Activated CD8-positive, alpha-beta memory T cell treated with anti-CD3 and anti-CD28 coated beads, Interleukin-2, amount 50 U/mL, for 4 hours (primary cell): Measurements from ENCODE around the gene IER5.
"Not testable (repeated sequence)": the region's sequence is repeated elsewhere in the genome, so short reads cannot be mapped to it uniquely, and the experiment has no call there.

ENCODE experiments used
- DNase-seq: peaks from one replicate; pipeline ENCODE4 v3.0.0-alpha.2; 2020

Gene IER5

GRCh38 chr1:181099152-181100014 is 10.9 kb downstream of the IER5 start:
- DNase-seq = no peak

GRCh38 chr1:181100015-181100905 is 11.8 kb downstream of the IER5 start:
- no peak for DNase-seq

- DNase-seq = no peak
These were observed 12.4 kb downstream of the IER5 start for GRCh38 chr1:181100934-181101333.

GRCh38 chr1:181101581-181102226 is 13.2 kb downstream of the IER5 start:
- DNase-seq = no peak

DNA sequence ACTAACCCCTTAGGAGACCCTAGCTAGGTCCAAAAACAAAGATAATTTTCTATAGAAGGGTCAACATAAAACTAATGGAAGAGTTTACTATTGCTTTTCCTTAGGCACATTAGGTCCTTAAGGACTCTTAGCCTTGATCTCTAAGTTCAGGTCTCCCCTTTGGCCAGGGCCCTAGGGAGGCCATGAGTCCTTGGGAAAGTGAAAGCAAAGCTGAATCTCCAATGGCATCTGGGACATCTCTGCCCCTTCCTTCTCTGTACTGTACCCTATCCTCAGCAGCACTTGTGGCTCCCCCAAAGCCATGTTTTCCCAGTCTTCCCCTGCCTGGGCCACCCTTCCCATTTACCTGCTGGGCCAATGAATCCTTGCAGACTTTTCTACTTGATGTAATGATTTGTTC is 14.3 kb downstream of the IER5 start:
- DNase-seq = no peak

DNA sequence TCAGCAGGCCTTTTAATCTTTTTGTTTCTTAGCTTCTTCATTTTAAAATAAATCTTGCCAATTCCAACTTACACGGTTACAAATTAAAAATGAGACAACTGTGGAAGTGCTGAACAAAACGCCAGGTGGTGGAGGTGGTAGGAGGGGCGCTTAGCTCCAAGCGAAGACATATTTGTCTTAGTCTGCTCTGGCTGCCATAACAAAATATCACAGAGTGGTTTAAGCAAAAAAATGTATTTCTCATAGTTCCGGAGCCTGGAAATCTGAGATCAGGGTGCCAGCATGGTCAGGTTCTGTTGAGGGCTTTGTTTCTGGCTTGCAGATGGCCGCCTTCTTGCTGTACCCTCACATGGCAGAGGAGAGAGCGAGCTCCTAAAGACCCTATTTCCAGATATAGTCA is 14.9 kb downstream of the IER5 start:
- DNase-seq = no peak

DNA sequence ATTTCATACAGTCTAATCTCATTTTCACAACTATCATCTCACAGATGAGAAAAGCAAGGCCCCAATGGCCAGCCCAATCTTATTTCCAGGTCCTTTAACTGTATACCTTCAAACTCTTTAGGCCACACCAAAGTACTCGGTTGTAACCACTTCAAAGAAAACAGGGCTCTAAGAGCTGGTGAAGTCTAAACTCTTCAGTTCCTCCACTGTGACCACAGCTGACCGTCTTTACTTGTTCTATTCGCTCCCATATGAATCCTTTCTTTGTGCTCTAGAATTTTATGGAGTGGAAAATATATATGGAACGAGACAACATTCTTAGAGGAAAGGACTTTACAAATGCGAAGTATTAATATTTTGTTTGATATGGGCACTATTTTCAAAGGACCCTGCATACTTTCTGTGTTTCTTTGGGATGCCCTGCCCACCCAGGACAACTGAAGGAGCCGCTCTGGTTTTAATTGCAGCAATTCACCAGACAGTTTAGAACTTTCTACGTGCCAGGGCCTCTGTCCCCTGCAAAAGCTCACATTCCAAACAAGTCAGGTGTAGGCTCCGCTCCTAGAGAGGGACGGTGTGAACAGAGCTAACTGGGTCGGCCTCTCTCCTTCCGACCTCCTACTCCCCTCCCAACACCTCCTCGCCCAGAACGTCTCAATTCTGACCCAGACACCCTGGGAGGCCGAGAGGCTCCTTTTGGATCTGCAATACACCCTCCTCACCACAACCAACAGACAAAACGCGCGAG is 15.7 kb downstream of the IER5 start:
- DNase-seq = no peak

DNA sequence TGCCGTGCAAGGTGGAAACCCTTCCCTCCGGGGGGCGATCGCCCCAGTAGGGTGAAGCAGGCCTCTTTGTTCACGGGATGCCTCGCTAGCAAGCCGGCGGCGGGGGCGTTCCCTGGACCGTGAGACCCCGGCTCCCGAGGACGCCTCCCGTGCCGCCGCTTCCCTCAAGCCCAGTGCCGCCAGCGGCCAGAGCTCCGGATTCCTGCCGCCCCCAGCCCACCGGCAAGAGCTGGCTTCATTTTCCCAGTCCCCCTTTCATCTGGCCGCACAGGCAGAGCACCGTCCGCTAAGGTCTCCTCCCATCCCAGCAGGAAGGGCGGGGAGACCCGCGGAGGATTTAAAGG is 16.3 kb downstream of the IER5 start:
- DNase-seq = peak; percentile 46

DNA sequence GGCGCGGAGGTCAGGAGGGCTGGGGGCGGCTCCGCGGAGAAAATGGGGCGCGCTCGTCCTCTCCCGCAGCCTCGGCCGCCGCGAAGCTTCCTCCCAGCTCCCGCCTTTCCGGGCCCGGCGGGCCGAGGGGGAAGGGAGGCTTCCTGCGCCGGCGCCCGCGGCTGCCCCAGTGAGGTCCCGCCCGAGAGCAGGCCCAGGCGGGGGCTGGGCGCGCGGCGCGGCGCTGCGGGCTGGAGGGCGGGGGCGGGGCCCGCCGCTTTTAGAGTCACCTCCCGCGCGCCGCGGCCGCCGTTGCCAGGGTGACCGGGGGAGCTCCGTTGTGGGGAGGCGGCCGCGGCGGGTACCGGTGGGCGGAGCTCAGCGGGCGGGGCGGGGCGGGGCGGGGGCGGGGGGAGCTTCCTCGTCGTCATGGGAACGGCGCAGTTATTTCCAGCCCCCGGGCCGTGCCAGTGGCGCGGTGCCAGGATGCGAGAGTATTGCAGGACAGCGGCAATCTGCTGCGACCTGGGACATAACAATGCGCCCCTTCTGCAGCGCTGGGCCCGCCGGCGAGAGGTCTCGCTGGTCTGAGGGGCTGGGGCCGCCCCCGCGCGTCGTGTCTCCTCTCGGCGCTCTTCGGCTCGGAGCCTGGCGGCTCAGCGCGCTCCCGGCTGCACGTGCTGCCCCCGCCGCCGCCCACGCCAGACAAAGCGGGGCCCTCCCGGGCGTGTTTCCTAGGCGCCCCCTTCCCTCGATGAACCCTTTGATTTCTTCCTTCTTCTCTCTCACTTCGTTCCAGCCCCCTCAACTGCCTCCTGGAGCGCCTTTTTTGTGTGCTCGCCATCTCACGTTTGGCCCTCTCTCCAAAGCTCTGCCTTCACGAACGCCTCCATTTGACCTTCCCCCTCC is 16.9 kb downstream of the IER5 start:
- DNase-seq = peak; percentile 95

GRCh38 chr1:181106022-181106312 is 17.5 kb downstream of the IER5 start:
- no peak for DNase-seq

- DNase-seq = no peak
These were observed 18.0 kb downstream of the IER5 start for GRCh38 chr1:181106479-181106878.

DNA sequence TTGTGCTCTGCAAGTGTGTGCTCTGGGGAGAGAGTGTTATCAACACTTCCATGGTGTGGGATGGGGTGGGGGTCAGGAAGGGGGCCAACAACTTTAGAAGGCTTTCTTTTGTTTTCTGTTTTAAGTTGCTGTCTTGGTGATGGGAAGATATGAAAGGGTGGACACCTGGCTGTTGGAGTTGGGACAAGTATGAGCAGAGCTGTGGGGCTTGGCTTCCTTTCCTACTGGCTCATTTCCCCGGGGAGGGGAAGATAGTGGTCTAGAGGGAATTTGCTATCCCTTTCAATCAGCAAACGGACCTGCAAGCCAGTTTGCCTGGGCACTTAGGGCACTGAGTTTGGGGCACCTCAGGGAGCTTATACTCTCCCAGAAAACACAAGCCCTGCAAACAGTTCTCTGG is 19.2 kb downstream of the IER5 start:
- DNase-seq = no peak

DNA sequence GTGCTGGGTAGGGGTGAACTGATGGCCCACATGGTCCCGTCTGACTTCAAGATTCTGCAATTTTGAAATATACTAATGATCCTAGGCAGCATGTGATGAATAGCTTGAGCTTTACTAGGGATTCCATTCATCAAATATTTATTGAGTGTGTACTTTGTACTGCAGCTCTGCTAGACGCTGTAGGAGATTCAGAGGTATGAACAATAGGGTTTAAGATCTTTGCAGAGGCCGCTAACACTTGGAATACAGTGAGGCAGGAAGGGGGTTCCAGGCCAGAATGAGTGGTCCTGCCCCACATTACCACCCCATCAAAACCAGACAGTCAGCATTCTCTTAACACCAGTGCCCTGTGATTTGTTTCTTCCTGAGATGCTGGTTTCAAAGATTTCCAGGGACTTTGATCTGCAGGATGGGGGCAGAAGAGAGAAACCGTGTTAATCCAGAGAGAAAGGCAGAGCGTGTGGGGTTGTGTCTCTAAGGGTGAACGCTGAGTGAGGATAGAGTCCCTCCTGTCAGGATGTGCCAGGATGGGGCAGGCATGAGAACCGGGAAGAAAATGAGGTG is 19.9 kb downstream of the IER5 start:
- DNase-seq = no peak

DNA sequence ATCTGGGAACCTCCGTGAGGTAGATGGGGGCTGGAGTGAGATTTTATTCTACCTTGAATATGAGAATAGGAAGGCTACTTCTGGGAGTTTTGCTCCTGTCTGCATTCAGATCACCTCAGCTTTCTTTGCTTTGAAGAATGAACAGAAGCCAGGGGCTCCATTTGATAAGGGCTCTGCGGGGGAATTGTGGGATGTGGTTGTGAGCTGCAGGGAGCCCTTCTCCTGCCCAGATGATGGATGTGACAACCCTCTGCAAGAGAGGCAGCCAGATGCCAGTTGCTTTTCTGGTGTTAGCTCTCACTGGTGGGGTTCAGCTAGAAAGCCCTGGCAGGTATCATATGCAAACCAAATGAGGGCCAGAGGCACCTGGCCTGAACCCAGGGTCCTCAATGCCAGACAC is 21.5 kb downstream of the IER5 start:
- DNase-seq = no peak

DNA sequence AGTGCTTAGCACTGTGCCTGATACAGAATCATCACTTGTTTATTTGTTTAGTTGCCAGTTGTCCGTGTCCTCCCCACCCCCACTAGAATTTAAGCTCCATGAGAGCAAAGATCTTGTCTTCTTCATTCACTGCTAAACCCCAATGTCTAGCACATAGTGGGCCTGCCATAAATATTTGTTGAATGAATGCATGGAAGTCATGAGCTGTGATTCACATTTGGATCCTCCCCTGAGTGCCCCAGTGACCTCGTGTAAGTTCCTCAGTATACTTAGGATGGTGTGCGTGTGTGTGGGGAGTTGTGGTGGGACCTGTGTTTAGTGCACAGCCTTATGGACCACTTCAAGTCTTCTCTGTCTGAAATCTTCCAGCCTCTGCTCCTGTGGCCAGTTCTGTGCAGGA is 23.1 kb downstream of the IER5 start:
- no peak for DNase-seq

DNA sequence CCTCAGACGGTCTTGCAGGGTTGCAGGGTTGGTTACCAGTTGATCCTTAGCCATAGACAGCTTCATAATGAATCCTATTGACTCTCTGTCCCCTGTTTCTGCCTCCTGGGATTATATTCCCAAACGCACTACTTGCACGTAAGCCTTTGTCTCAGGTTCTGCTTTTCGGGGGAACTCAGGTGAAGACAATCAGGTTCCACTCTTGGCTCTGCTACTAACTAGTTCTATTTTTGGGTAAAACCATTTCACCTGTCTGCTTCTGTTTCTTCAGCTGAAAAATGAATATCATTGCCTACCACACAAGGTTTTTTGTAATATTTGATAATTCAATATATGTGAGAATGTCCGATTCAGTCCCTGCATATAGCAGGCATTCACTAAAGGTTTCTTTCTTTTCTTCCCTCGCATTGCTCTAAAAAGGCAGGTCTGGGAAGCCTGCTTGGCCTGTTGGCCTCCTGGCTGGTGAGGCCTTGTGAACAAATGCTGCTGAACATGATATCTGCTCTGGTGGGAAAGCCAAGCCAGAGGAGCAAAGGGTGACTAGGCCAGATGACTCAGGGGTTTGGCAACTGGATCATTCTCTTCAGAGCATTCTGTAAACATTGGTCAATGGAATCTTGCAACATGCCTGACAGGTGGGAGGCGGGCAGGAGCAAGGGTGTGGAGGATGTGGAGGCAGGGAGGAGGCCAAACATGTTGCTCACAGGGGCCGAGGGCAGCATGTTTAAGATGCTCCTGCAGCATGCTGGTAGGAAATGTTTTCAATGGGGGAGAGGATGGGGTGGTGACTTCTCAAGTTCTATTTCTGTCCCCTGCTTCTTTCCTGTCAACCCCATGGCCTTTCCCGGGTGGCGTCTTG is 23.8 kb downstream of the IER5 start:
- no peak for DNase-seq

DNA sequence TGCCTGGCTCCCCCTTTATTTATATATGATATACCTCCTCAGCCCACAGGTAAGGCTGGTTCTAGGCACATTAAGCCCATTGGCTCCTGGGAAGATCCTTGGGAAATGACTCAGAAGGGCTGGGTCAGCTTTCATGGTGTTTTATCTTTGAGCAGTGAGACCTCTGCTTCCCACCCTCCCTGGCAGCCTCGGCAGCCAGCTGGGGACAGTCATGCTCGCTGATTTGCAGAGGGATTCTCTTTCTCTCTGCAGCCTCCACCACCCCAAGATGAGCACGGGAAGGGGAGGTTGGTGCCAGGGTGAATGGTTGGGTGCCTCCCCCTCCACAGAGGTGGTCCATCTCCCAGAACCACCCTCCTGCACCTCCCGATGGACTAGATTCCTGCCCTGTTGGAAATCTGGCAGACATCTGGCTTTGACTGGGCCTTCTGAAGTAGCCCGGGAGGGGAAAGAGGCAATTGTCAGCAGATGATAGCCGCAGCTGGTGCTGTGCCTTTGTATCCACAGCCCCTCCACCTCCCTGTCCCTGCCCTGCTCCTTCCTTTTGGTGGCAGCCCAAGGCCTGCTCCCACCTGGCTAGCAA is 24.6 kb downstream of the IER5 start:
- DNase-seq = no peak

GRCh38 chr1:181114574-181115367 is 26.3 kb downstream of the IER5 start:
- no peak for DNase-seq

GRCh38 chr1:181115368-181115684 is 26.8 kb downstream of the IER5 start:
- DNase-seq = no peak

DNA sequence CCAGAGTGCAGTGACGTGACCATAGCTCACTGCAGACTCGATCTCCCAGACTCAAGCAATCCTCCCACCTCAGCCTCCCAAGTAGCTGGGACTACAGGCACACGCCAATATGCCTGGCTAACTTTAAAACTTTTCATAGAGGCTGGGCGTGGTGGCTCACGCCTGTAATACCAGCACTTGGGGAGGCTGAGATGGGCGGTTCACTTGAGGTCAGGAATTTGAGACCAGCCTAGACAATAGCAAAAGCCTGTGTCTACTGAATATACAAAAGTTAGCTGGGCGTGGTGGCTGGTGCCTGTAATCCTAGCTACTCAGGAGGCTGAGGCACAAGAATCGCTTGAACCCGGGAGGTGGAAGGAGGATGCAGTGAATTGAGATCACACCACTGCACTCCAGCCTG is 27.5 kb downstream of the IER5 start:
- not testable (repeated sequence) for DNase-seq
